NB4 (cell line): ENCODE measurements around the gene PLA2G4E.

Experiments used
- CTCF ChIP-seq: IDR thresholded peaks from one replicate; pipeline ENCODE4 v1.5.1; 2012; ENCODE audit warnings: low read depth, low read length
- POLR2A ChIP-seq: IDR thresholded peaks from 2 replicates; pipeline ENCODE4 v1.6.1; 2011; ENCODE audit warnings: mild to moderate bottlenecking; ENCODE audit not compliant: insufficient read length; ENCODE audit errors: extremely low read depth

- no peak for TF ChIP-seq CTCF
- no peak for TF ChIP-seq POLR2A
Measured at GRCh38 chr15:41990691-41991090, 30.2 kb downstream of the PLA2G4E start.
